DMS 273 (cell line): ENCODE measurements around the gene PABPC1L.

ENCODE experiments used
- DNase-seq: peaks from one replicate; lab custom pipeline; 2025; ENCODE audit not compliant: unreplicated experiment; lab: John Stamatoyannopoulos, UW

The PABPC1L gene

DNA sequence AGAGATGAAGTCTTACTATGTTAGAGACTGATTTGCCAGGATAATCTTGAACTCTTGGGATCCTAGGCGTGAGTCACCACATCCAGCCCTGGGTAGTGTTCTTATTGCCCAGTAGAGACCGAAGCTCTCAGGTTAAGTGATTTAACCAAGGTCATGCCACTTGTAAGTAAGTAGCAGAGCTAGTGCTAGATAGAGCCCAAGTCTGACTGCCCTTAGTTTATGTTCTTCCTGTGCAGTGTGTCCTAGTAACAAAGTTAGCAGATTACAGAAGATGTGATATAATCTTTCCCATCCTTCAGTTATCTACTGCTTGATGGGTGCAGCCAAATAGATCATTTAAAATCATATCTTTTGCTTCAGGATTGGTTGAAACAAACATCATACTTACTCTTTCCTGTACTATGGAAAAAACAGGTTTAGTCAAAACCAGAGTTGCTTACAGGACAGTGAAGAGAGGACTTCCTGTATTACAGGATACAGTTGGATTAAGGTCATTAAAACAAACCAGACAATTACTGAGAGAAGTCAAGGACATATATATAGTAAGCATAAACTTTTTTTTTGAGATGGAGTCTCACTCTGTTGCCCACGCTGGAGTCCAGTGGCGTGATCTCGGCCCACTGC, 9.5 kb upstream of the PABPC1L start:
- DNase-seq: no peak

DNA sequence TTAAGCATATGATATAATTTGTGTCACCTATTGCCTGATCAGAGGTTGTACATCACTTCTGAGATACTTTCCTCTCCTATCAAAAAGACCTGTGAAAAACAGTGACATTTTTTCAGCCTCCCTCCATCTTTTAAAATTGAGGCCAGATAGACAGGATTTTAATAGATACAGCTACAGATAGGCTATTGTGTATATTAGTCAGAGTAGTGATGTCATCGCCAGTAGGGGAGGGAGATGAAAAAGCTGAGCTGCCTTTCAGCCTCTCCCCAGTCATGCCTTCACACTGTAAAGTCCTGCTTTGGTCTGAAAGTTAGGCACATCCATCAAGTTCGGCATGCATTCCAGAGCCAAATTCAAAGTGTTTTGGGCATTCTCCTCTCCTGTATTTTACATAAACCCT, 7.9 kb upstream of the PABPC1L start:
- no peak for DNase-seq

DNA sequence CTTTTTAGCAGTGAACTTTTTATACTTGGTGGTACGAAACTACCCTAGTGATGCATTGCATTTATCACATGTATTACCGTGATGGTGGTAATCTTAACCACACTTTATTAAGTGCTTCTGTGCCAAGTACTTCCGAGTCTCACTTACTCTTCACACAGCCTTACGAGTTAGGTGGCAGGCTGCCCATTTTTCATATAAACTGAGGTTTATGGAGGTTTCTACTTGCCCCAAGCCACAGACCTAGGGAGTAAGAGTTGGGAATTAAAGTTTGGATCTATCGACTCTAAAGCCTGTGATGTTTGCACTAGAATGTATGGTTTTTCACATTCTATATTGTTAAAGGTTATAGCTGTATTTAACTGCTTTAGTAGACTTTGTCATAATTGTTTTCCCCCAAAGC, 5.5 kb upstream of the PABPC1L start:
- DNase-seq: no peak

DNA sequence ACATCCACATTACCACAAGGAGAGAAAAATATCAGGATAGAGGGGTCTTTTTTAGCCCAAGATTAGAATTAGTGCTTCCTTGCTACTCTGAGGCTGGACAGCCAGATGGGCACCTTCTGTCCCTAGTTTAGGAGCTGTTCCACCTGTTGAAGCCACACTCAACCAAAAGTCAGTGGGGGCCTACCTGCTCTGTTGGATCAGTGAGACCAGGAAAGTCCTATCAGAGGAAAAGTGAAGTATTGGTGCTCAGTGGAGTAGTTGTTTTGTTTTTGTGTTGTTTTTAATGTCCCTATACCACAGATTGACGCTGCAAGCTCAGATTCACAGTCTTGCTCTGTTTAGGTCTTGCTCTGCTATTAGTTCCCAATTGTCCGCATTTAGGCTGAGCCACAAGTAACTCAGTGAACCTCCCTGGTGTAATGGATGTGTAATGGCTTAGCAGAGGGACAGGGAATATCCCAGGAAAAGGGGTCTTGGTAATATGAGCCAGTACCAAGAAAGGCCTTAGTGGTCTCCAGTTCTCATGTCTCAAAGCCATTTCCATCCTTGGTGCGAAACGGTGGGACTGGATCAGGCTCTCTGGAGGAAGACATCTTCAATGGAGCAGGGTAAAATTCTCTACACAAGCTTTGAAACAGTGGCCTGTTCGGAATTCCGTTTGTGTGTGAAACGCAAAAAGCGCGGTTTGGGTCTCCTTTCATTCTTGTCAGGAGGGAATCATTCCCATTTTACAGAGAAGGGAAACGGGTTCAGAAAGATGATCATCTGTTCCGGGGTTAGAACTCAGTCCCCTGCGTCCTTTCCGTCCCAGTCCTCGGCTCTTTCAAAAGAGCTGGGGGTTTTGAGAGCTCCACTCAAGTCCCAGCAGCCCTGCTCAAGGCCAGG, 631 bp upstream of the PABPC1L start:
- DNase-seq: peak; percentile 55

DNA sequence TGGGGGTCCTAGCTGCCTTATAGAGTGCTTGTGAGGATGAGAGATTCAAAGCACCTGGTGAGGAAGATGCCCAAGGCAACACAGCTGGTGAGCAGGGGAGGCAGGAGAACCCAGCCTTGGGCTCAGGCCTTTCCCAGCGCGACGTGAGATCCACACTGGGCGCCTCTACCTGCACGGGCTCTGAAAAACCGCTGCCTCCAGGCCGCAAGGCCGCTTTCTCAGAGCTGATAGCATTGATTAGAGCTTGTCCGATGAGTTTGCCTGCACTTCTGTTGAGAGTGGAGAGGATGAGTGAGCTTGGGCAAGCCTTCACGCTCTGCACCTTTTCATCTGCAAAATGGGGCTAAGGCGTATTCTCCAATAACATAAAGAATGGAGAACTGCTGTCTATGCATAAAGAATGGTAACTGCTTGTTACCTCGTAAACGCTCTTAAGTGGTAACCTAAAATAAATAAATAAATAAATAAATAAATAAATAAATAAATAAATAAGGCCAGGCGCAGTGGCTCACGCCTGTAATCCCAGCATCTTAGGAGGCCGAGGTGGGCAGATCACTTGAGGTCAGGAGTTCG, 916 bp downstream of the PABPC1L start:
- no peak for DNase-seq

DNA sequence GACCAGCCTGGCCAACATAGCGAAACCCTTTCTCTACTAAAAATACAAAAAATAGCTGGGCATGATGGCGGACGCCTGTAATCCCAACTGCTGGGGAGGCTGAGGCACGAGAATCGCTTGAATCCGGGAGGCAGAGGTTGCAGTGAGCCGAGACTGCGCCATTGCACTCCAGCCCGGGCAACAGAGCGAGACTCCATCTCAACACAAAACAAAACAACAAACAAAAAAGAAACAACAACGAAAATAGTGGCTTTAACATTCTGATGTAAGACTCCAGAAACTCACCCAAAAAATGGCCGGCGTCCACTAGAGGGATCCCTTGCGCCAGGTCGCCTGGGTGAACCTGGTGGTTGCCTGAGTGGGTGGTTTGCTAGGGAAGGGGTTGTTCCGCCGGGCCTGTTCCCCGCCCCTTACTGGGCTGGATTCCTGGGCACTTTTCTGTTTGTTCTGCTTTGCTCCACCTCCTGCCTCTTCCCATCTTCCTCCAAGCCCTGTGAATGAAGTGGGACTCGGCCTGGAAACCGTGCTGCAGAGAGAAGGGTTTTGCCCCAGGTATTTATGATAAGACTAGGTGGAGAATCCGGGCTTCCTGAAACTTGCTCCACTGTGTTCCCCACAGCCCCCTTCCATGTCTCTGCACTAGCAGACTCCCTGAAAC, 1.5 kb downstream of the PABPC1L start:
- peak; percentile 49 for DNase-seq

DNA sequence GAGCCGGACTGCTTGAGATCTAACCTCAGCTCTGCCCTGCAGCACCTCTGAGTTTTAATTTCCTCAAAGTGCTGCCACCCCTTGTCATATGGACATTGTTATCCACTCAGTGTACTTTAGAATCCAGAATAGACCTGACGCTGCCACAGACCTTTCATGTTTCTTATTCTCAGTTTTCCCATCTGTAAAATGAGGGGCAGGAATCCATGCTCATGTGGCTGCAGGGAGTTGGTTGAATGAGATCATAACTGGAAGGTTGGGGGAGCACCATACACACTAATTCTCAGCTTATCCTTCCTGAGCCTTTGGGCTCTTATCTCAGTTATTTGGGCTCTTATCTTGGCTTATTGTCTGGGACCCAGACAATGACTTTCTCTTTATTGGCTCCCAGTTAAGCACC, 2.3 kb downstream of the PABPC1L start:
- DNase-seq: no peak

DNA sequence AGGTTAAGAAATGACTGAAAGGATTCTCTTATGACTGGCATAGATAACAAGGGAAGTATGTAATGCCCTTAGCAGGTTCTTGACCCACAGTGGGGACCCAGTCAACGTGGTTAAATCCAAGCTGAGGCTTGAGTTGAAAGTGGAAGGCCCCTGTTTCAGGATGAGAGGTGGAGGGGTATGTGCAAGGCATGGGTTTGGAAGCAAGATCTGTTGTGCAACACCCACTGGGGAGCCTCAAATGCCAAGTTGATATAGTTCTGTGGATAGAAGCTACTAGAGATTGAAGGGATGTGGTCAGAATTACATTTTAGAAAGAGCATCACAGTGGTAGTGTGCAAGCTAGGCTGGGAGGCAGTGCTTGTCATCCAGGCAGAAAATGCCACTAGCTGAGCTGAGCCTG, 5.1 kb downstream of the PABPC1L start:
- no peak for DNase-seq

DNA sequence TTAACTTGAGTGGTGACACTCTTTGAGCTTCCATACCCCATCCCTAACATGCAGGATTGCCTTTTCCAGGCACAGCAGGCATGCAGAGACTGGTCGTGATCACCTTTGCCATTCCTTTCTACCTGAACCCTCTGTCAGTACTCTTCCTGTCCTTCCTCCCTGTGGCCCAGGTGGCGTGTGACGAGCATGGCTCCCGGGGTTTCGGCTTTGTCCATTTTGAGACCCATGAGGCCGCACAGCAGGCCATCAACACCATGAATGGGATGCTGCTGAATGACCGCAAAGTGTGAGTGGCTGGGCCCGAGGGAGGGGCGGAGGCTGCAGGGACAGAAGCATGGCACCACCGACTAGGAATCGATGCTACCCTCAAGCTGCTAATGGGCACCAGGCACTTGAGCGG, 6.7 kb downstream of the PABPC1L start:
- DNase-seq: no peak

DNA sequence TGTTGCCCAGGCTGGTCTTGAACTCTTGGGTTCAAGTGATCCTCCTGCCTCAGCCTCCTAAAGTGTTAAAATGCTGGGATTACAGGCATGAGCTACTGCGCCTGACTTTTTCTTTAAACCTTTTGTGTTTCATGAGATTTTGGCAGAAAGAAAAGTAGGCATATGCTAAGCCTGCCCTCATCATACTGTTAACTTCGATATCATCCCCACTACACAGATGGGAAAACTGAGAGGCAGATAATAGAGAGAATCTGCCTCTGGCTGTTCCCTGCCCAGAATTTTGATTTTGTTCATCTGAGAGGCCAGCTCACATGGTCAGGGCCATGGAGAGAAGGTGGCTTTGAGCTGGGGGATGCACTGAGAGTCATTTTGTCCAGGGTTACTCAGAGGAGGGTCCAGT, 7.5 kb downstream of the PABPC1L start:
- no peak for DNase-seq

DNA sequence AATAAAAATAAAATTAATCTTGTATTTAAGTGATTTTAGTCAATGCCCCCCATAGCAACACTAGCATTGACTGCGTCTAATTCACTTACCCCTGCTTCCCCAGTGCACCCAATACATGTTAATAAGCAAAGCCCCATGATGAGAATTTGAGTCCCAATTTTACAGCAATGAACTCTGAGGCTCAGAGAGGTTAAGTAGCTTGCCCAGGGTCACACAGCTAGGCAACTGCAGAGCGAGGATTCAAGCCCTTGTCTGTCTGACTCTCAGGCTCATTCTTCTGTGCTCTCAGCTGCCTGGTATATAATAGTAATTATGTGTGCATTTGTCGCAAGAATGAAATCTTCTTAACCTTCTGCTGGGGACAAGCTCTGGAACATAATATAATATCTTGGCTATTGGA, 8.5 kb downstream of the PABPC1L start:
- DNase-seq: no peak

DNA sequence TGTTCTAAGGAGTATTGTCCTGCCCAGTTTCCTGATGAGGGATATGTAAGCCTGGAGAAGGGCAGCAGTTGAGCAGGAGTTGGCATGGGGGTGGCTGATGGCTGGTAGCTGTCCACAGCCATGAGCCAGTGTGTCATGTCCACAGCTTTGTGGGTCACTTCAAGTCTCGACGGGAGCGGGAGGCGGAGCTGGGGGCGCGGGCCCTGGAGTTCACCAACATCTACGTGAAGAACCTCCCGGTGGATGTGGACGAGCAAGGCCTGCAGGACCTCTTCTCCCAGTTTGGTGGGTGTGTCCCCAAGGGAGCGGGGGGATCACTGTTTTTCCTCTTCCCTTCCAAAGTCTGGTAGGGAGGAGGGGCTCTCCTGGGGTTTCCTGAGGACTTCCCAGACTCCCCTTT, 8.9 kb downstream of the PABPC1L start:
- DNase-seq: no peak

DNA sequence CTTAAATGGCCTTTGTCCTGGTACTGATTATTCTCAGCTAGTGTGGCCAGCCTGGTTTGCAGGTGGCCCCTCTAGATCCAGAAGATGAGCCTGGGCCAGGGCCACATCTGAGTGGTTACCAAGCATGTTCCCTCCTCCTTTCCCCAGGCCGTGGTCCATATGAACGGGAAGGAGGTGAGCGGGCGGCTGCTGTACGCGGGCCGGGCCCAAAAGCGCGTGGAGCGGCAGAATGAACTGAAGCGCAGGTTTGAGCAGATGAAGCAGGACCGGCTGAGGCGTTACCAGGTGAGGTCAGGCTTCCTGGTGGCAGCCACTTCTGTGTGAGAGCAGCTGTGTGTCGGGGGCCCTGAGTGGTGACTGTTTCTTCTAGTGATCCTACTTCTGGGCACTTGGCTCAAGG, 11.6 kb downstream of the PABPC1L start:
- no peak for DNase-seq

DNA sequence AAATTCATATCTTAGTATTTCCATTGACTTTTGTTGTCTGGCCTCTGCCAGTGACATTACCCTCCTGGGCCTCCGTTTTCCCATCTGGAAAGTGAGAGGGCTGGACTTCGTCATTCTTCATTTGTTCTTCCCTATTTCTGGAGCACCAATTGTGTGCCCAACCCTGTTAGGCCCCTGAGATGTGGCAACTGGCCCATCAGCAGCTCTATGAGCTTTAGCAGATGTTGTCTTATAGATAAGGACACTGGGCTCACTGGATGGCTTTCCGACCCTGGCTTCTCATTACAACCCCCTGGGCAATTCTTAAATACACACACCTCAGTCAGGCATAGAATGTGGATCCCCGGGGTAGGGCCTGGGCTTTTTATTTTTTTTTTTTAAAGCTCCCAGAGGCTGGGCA, 14.7 kb downstream of the PABPC1L start:
- no peak for DNase-seq

DNA sequence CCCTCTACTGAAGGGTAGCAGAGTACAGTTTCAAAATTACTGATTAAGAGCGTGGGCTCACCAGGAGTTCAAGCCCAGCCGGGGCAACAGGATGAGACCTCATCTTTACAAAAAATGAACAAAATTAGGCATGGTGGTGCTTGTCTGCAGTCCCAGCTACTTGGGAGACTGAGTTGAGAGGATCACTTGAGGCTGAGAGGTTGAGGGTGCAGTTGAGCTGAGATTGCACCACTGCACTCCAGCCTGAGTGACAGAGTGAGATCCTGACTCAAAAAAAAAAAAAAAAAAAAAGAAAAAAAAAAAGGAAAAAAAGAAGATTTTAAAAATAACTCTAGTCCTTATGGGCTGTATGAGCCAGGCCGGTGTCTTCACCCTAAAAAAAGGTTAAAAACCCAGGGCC, 18.7 kb downstream of the PABPC1L start:
- DNase-seq: no peak

DNA sequence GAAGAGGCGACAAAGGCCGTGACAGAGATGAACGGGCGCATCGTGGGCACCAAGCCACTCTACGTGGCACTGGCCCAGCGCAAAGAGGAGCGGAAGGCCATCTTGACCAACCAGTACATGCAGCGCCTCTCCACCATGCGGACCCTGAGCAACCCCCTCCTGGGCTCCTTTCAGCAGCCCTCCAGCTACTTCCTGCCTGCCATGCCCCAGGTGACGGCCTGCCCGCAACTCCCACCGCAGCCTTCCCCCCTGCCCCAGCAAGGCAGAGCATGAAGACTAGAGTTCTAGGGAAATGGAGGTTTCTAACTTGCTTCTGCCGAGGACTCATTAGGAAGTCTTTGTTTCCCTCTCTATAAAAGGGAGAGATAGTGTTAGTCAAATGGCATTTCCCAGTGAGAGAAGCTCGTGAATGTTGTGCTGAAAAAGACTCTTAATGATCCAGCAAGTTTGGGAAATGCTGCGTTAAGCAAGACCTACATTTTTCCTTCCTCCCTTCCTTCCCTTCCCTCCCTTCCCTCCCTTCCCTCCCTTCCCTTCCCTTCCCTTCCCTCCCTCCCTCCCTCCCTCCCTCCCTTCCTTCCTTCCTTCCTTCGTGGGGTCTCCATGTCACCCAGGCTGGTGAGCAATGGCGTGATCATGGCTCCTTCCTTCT, 20.8 kb downstream of the PABPC1L start:
- no peak for DNase-seq

DNA sequence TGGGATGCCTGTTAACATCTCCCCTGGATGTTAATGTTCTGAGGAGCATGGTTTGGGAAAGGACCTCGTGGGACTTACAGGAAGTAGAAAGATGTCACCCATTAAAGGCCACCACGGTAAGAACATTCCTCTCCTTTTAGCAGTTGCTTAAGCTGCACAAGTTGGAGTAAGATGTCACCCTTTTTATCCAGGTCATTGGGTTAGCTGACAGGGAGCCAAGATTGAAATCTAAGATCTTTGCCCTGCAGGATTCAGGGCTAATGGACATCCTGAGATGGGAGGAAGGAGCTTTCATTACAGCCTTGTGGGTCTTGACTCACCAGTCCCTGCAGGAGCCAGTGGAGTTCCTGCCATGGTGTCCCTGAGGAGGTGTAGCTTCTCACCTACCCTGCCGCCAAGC, 22.1 kb downstream of the PABPC1L start:
- no peak for DNase-seq

DNA sequence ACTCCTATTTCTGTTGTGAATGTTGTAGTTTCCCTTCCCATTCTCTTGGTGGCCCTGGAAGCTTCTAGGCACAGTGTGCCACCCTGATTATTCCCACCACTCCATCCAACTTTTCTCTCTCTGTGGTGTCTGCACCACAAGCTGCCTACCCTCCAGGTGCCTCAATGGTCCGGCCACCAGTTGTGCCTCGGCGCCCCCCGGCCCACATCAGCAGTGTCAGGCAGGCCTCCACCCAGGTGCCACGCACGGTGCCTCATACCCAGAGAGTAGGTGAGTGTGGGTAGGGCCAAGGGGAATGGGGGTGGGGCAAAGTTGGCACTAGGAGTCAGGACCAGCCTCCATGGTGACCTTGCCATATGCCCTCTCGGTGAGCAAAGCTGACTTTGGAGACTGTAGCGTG, 23.1 kb downstream of the PABPC1L start:
- DNase-seq: no peak

DNA sequence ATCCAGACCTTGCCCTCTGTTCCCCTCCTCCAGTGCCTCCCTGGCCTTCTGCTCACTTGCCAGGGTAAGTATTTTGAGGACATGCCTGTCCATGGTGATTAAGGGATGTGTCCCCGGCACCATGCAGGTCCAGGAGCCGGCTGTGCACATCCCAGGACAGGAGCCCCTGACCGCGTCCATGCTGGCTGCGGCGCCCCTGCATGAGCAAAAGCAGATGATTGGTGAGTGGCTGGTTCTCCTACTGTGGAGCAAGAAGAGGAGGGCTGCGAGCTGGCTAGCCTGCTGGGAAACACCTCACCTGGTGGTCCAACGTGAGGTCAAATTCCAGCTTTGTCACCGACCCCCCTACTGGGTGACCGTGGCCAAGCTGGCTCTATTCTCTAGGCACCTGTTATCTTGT, 26.6 kb downstream of the PABPC1L start:
- no peak for DNase-seq

DNA sequence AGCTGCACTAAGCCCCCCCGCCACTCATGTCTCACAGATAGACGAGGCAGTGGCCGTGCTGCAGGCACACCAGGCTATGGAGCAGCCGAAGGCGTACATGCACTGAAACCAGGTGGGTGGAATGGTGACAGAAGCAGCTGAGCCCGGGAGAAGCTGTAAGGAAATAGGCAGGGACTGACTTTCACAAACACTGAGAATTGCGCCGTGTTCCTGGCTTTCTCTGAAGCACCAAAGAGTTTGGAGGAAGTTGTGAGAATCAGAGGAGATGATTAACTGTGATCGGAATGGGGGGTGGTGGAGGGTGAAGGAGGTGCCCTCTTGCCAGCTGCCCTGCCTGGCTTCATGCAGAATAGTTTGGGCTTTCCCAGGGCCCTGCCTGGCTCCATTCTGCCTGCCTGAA, 28.8 kb downstream of the PABPC1L start:
- no peak for DNase-seq

DNA sequence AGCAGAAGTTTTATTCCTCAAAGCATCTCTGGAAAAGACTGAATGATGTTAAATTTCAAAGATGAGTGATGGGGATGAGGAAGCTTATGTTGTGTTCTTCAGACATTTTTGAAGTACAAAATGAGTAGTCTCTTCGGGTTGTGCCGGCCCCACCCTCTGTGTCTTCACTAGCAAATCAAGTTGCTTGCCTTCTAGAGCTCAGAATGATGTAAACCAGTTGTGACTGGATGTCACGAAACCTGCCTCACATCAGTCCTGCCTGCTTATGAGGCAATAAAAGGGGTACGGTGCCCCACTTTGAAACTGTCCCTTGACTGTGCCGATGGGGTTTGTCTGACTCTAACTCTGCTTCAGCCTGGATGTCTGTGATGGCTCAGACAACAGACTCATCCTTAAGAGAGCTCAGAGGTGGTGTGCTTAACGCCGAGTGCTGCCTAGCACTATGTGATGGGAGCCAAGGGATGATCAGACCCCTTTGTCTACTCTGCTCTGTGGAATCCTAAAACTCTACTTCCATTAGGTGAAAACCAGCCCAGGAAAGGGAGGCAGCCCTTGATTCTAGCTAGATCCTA, 31.3 kb downstream of the PABPC1L start:
- DNase-seq: no peak
